LNCaP clone FGC (cell line): ENCODE measurements around the gene KRTAP3-1.
"Not testable (repeated sequence)": the region's sequence is repeated elsewhere in the genome, so short reads cannot be mapped to it uniquely, and the experiment has no call there.

Source experiments
- DNase-seq: peaks from one replicate; pipeline ENCODE4 v3.0.0-alpha.2; 2011; ENCODE audit warnings: low read depth
- H3K4me3 ChIP-seq: 2 replicates; pipeline ENCODE4 v1.5.1; 2011; ENCODE audit warnings: mild to moderate bottlenecking, low read depth, low read length, control low read depth
- CTCF ChIP-seq: IDR thresholded peaks from 2 replicates; pipeline ENCODE4 v1.5.1; 2012; ENCODE audit warnings: mild to moderate bottlenecking; ENCODE audit not compliant: control insufficient read depth, insufficient read depth; ENCODE audit errors: extremely low read depth

KRTAP3-1 gene

GRCh38 chr17:41001795-41002194 lies 7.1 kb downstream of the KRTAP3-1 start:
- no peak for DNase-seq
- no peak for TF ChIP-seq CTCF
- no peak overlapping the region for H3K4me3 ChIP-seq

DNA sequence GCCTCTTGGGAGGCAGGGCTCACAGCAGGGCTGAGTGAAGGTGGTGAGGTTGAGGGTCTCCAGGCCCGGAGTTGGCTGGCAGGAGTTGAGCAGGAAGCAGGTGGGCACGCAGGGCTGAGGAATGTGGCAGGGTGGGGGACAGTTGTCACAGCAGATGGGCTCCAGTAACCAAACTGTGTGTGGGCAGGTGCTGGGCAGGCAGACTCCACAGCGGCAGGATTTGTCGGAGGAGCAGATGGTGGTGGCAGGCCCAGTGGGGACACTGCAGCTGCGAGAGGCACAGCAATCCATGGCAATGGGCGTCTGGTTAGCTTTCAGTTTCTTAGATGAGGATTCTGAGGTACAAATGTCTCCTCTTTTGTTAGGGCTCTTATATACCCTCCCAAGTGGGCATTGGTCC lies 9.4 kb downstream of the KRTAP3-1 start, which contains the start of gene KRTAP3-2:
Gene KRTAP3-2 (minus strand): TSS at position 344 of the 400 bp plus-strand sequence. CDS start 53 bp downstream, at position 291.
- not testable (repeated sequence) for H3K4me3 ChIP-seq, DNase-seq

GRCh38 chr17:40997361-40997760 lies 11.6 kb downstream of the KRTAP3-1 start:
- no peak overlapping the region for H3K4me3 ChIP-seq
- DNase-seq = no peak
- TF ChIP-seq CTCF = no peak

DNA sequence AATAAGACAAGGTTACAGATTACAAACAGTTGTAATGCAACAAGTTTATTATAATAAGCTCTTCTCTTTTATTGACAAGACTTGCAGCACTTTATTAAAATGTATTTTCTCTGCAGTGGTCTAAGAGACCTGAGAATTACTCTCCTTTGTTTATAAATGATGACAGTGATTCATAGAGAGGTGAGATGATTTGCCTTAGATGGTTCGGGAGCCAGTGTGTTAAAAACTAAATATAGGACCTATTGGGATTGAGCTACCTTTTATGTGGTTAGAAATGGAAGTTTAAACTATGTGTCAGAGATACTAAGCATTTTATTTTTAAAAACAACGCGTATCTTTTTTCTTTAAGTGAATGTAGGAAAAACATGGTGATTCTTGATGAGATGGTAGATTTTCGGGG lies 12.1 kb downstream of the KRTAP3-1 start:
- DNase-seq = no peak
- H3K4me3 ChIP-seq = no peak overlapping the region
- no peak for TF ChIP-seq CTCF

DNA sequence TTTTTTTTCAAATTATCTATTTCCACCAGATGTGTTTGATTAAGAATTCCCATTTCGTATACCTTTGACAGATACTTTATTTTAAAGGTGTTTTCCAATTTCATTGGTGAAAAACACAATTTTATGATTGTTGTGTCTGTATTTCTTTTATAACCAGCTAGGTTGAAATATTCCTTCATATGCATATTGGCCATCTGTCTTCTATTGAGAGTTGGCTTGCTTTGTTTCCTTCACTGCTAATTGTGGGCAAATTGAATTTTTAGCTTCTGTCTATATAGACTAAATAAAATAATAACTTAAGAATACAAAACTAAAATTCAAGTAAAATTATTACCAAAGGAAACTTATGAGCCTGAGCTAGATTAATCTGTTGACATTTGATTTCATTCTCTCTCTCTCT lies 13.8 kb downstream of the KRTAP3-1 start:
- H3K4me3 ChIP-seq = no peak overlapping the region
- no peak for DNase-seq
- TF ChIP-seq CTCF = no peak

GRCh38 chr17:40993839-40994238 lies 15.1 kb downstream of the KRTAP3-1 start, which contains the start of gene KRTAP3-3:
TSS of gene KRTAP3-3 (minus strand) at chr17:40994164. CDS start at chr17:40994097, 67 bp downstream.
- H3K4me3 ChIP-seq = no peak within 1 kb of the TSS
- peak; percentile 70 for DNase-seq
- TF ChIP-seq CTCF = no peak

DNA sequence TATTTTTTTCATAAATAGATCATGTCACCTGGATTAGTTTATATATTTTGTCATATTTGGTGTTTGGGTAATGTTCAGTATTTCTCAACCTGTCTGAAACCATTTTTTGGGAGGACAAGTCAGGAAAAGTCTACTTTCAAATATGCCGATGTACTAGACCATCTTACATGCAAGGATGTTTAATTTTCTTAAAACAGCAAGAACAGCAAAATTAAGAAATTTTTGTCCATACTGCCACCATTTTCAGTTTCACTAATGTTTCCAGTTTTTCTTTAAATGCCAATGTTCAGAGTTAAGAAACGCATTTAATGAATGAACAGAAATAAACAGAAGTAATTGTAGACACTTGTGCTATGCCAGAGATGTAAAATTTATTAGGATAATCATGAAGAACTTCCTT lies 15.8 kb downstream of the KRTAP3-1 start:
- DNase-seq = no peak
- no peak for TF ChIP-seq CTCF
- H3K4me3 ChIP-seq = no peak overlapping the region
